Ascending aorta (tissue), 2 donors: ENCODE results near the gene MAOA. TPM values are rescaled to one million over a fixed set of nuclear protein-coding genes. Genes with fewer than 3 reads are reported as not detected.

Source experiments
- DNase-seq, 2 donors: peaks; one replicate each; pipeline ENCODE4 v3.0.0-alpha.2; 2019; ENCODE audit warnings: low spot score in 2 of 2
- H3K27ac ChIP-seq, 2 donors: fragments of 200-600 bp; sonication (generic); one replicate each; pipeline ENCODE4 v1.5.1; 2016 to 2017; ENCODE audit warnings: mild to moderate bottlenecking in 1 of 2
- H3K27me3 ChIP-seq: fragments of 200-600 bp; sonication (generic); one replicate; pipeline ENCODE4 v1.5.1; 2017
- H3K36me3 ChIP-seq, 2 donors: fragments of 200-600 bp; sonication (generic); one replicate each; pipeline ENCODE4 v1.5.1; 2016
- H3K4me1 ChIP-seq, 2 donors: fragments of 200-600 bp; sonication (generic); one replicate each; pipeline ENCODE4 v1.5.1; 2016 to 2017; ENCODE audit warnings: mild to moderate bottlenecking in 1 of 2
- H3K4me3 ChIP-seq, 2 donors: fragments of 200-600 bp; sonication (generic); one replicate each; pipeline ENCODE4 v1.5.1; 2016 to 2017; ENCODE audit warnings: mild to moderate bottlenecking in 1 of 2
- H3K9me3 ChIP-seq, 2 donors: fragments of 200-600 bp; sonication (generic); one replicate each; pipeline ENCODE4 v1.5.1; 2016
- CTCF ChIP-seq, 3 experiments: fragments of 200-600 bp in 2 of 3; fragments of 450-650 bp in 1 of 3; sonication (generic) in 2 of 3; IDR thresholded peaks; one replicate each; pipeline ENCODE4 v1.5.1; 2016 to 2019; ENCODE audit warnings: antibody characterized with exemption in 3 of 3, mild to moderate bottlenecking in 1 of 3, moderate library complexity in 1 of 3
- intact Hi-C: fragments of 100-400 bp; cut with DNase I; formaldehyde crosslinking; loops from one replicate; pipeline ENCODE4 v1.15.1; 2023
- total RNA-seq: library from RNA; depleted of rRNA; stranded (reverse); fragments of >200 nt; gene quantifications from one replicate; pipeline ENCODE4 v1.1.0, GENCODE V29; 2016

The MAOA gene
- total RNA-seq, 1 donor from 2014 or later: 93.6 TPM

DNA sequence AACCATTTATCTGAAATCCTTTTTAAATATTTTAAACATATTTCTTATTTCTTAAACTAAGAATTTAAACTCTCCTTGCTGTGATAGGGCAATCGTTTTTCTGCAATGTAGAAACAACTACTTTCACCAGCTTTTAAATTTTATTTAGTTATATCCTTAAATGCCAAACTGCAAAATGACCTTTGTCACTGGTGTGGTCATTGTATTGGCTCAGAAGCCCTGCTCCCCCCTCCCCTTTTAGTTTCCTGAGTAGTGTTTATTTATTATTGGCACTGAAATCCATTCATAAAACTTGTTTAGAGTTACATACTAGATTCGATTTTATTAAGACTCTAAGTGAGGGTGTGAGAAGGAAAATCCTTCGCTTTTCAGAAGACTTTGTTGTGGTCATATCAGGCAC lies 23.0 kb downstream of the MAOA start:
- Histone ChIP-seq H3K9me3 (no peaks in the 10 kb centered on the region), H3K4me1 (no peaks in the 10 kb centered on the region), H3K4me3 (no peak overlapping the region), H3K27me3 (no peaks in the 10 kb centered on the region), H3K27ac (no peak overlapping the region), H3K36me3 (no peaks in the 10 kb centered on the region)
- intact Hi-C loops: no loop called here
- TF ChIP-seq CTCF (IDR thresholded peaks at IDR 0.05): no peak
- DNase-seq: no peak

- Histone ChIP-seq H3K9me3 (no peaks in the 10 kb centered on the region), H3K4me3 (no peak overlapping the region), H3K4me1 (no peaks in the 10 kb centered on the region), H3K27me3 (no peaks in the 10 kb centered on the region), H3K27ac (no peak overlapping the region), H3K36me3 (peaks cover 0 to 5% of the 10 kb centered on the region in 2 donors)
- DNase-seq: no peak
- intact Hi-C loops: no loop called here
- no peak for TF ChIP-seq CTCF (IDR thresholded peaks at IDR 0.05)
Observed at GRCh38 chrX:43679778-43680177, 23.7 kb downstream of the MAOA start.

GRCh38 chrX:43682726-43683125 lies 26.6 kb downstream of the MAOA start:
- Histone ChIP-seq H3K36me3 (peaks cover 3 to 7% of the 10 kb centered on the region in 2 donors), H3K27ac (no peak overlapping the region), H3K27me3 (no peaks in the 10 kb centered on the region), H3K4me1 (no peaks in the 10 kb centered on the region), H3K4me3 (no peak overlapping the region), H3K9me3 (no peaks in the 10 kb centered on the region)
- no peak for TF ChIP-seq CTCF (IDR thresholded peaks at IDR 0.05)
- DNase-seq: no peak
- intact Hi-C loops: no loop called here

DNA sequence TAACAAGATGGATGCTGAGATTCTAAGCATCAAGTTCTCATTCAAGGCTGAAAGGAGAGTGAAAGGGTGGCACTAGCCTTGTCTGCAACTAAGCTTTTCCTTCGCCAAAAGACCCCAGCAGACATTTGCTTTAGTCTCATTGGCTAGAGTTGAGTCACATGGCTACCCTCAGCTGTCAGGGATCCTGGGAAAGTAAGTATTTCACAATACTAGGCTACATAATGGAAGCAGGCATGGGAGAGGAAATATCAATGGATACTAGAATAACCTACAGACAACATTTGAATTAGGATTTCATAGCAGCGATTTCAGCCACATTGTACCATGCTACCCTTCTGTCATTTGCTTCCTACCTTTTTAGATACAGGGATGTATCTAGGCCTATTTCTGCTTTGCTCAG lies 29.1 kb downstream of the MAOA start:
- H3K4me1 ChIP-seq: no peaks in the 10 kb centered on the region
- H3K36me3 ChIP-seq: peaks cover 3 to 7% of the 10 kb centered on the region in 2 donors
- no peak for TF ChIP-seq CTCF (IDR thresholded peaks at IDR 0.05)
- no peaks in the 10 kb centered on the region for H3K27me3 ChIP-seq
- intact Hi-C loops: no loop called here
- no peak for DNase-seq
- no peak overlapping the region for H3K4me3 ChIP-seq
- no peaks in the 10 kb centered on the region for H3K9me3 ChIP-seq
- H3K27ac ChIP-seq: no peak overlapping the region

GRCh38 chrX:43688586-43688985 lies 32.5 kb downstream of the MAOA start:
- Histone ChIP-seq H3K36me3 (peaks cover 3 to 7% of the 10 kb centered on the region in 2 donors), H3K27me3 (no peaks in the 10 kb centered on the region), H3K9me3 (no peaks in the 10 kb centered on the region), H3K27ac (no peak overlapping the region), H3K4me1 (peaks cover 0 to 2% of the 10 kb centered on the region in 2 donors), H3K4me3 (no peak overlapping the region)
- no peak for TF ChIP-seq CTCF (IDR thresholded peaks at IDR 0.05)
- DNase-seq: no peak
- intact Hi-C loops: no loop called here
